Cardiac fibroblast (primary cell): Measurements from ENCODE around the gene MNDA.

Experiments used
- DNase-seq, 2 donors: peaks; one replicate each; pipeline versions ENCODE4 v3.0.0 to v3.0.0-alpha.2; 2010; ENCODE audit warnings: low read depth in 2 of 2
- H3K4me3 ChIP-seq, 2 donors: replicated peaks in 1 of 2; 1 replicate in 1 of 2; 2 replicates in 1 of 2; pipeline ENCODE4 v1.5.1; 2011; ENCODE audit warnings: low read depth in 2 of 2, low read length in 2 of 2, mild to moderate bottlenecking in 2 of 2, moderate library complexity in 1 of 2
- TF ChIP-seq, protein P1 (sequence below): IDR thresholded peaks from one replicate; pipeline ENCODE4 v1.5.1; 2011; ENCODE audit warnings: low read depth, mild to moderate bottlenecking, low read length, inconsistent platforms

MNDA gene

DNA sequence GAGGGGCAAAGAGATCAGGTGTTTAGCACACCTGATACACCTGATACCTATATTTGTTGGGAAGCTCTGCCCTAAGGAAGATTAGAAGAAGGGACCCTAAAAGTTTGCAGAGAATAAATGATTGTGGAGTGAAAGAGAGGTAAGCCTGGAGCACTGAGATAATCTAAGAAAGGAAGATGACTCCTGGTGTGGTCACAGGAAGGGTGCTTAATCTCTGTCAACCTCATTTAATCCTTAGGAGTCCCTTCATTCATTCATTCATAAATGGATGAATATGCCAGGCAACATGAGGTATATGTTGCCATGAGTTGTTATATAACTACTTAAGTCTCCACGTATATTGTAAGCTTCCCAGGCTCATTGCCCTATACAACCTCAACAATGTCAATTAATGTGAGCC is 16.2 kb upstream of the MNDA start:
- no peak overlapping the region for H3K4me3 ChIP-seq

DNA sequence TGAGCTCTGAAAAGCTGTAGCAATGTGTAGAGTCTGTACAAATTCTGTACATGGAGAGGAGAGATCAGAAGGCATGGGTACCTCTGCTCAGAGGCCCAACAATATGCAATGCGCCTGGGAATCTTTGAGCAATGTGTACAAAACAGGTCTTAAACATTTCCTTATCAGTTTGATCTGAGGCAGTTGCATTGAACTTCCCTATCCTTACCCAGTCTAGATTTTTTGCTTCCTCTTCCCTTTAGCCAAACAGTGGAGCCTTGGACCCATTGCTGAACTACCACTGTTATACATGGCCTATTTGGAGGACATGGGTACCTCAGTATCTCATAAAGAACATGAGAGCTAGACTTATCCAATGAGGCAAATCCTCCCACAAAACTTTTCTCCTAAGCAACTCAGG is 12.6 kb upstream of the MNDA start:
- TF ChIP-seq, protein P1, sequence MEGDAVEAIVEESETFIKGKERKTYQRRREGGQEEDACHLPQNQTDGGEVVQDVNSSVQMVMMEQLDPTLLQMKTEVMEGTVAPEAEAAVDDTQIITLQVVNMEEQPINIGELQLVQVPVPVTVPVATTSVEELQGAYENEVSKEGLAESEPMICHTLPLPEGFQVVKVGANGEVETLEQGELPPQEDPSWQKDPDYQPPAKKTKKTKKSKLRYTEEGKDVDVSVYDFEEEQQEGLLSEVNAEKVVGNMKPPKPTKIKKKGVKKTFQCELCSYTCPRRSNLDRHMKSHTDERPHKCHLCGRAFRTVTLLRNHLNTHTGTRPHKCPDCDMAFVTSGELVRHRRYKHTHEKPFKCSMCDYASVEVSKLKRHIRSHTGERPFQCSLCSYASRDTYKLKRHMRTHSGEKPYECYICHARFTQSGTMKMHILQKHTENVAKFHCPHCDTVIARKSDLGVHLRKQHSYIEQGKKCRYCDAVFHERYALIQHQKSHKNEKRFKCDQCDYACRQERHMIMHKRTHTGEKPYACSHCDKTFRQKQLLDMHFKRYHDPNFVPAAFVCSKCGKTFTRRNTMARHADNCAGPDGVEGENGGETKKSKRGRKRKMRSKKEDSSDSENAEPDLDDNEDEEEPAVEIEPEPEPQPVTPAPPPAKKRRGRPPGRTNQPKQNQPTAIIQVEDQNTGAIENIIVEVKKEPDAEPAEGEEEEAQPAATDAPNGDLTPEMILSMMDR = no peak
- no peak overlapping the region for H3K4me3 ChIP-seq
- no peak for DNase-seq

More for the DNA sequence above, 16.2 kb upstream of the MNDA start:
- DNase-seq = no peak
- TF ChIP-seq, protein P1 = no peak

DNA sequence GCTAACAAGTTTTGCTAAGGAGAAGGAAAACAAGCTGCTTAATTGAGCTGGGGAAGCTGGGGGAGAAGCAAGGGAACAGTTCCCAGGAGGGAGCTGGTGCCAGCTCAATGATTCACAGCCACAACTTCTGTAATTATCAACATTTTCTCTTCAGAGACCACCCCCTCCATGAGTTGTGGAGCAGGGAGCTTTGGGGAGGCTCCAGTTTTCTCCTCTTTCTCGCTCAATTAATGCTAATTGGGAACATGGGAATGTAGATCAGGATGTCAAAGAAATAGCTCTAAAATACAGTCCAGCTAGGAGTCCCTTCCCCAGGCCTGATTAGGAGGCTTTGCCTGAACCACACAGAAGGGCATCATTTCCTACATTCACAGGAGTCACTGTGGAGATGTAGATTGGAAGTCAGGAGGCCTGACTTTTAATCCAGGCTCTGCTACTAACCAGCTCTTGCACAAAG is 12.1 kb upstream of the MNDA start:
- TF ChIP-seq, protein P1 = no peak
- peak in 1 of 2 donors; percentile 26 for DNase-seq
- no peak overlapping the region for H3K4me3 ChIP-seq

DNA sequence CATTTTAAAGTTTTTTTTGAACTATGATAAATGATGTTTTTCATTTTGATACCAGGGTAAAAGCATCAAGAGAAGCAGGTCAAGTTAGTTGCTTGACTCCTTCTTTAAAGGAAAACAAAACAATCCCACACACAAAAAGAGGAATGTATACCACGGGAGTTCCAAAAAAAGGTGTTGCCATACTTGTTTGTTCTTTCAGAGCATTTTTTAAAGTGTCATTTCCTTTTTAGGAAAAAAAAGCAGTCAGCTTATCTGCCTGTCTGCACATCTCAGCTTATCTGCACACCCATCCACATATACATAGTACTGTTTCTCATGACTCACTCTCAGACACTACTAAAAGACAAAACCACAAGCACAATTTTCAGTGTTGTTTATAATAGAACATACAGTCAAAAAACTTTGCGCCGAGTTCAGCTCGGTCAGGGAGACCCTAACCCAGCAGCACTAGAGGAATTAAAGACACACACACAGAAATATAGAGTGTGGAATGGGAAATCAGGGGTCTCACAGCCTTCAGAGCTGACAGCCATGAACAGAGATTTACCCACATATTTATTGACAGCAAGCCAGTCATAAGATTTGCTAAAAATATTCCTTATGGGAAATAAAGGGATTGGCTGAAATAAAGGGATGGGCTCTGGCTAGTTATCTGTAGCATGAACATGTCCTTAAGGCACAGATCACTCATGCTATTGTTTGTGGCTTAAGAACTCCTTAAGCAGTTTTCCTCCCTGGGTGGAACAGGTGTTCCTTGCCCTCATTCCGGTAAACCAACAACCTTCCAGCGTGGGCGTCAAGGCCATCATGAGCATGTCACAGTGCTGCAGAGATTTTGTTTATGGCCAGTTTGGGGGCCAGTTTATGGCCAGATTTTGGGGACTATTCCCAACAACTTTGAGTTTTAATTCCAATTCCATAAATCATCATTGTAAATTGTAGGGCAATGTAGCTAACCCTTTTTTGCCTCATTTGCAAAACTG is 11.4 kb upstream of the MNDA start:
- peak in 1 of 2 donors; percentile 34 for DNase-seq
- TF ChIP-seq, protein P1 = no peak
- no peak overlapping the region for H3K4me3 ChIP-seq

DNA sequence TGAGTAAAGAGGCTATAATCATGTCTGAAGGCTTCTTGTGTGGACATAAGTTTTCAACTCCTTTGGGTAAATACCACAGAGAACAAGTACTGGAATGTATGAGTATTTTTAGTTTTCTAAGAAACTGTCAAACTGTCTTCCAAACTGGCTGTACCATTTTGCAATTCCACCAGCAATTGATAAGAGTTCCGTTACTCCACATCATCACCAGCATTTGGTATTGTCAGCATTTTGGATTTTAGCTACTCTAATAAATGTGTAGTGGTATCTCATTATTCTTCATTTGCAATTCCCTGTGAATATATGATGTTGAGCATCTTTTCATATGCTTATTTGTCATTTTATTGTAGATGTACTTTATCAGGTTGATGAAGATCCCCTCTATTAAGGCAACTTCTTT is 9.4 kb upstream of the MNDA start:
- no peak overlapping the region for H3K4me3 ChIP-seq
- no peak for DNase-seq
- TF ChIP-seq, protein P1 = no peak

DNA sequence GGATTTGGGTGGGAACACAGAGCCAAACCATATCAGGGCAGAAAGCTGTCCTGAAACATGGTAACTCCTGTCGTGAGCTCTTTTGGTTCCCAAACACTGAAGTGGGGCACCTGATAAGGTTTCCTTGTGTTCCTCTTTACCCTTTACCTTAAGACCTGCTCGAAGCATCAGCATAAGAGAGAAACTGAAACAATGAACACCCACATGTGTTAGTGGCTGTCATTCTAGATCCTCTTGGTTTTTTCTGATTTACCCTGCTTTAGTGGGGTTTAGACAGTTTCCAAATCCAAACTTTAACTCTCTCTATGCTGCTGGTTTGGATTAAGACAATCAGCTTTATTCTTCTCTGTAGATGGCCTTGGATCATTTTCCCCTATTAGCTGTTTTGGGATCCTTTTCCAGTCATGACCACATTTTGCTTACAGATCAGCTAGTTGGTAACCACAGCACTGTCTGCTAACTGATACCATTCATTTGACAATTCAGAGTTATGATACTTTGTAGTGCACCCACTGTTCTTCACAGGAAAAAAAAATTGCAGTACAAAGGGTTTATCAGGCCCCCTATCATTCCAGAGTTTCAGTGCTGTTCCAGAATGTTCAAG is 975 bp upstream of the MNDA start:
- TF ChIP-seq, protein P1 = no peak
- DNase-seq = no peak
- H3K4me3 ChIP-seq = no peak overlapping the region
